SK-N-SH (cell line): ENCODE measurements around the gene RAB6D. TPM values are rescaled to one million over a fixed set of nuclear protein-coding genes. Genes with fewer than 3 reads are reported as not detected.
"Not testable (repeated sequence)": the region's sequence is repeated elsewhere in the genome, so short reads cannot be mapped to it uniquely, and the experiment has no call there.

Experiments
- CTCF ChIA-PET: fragments of 300-600, 350-600 bp; formaldehyde crosslinking; extraction: SDS; loops from one replicate; lab custom pipeline; 2021; lab: Yijun Ruan, JAX
- POLR2A ChIA-PET: fragments of 350-600 bp; sonication (Branson Sonifier 250); formaldehyde crosslinking; extraction: SDS; loops from one replicate; lab custom pipeline; 2020; ENCODE audit warnings: antibody characterized with exemption, inconsistent platforms; lab: Yijun Ruan, JAX
- DNase-seq: peaks from one replicate; pipeline ENCODE4 v3.0.0; 2012
- H2AFZ ChIP-seq: fragments of 200-600 bp; sonication (generic); 2 replicates; pipeline ENCODE4 v1.8.1; 2016; ENCODE audit warnings: antibody characterized with exemption, mild to moderate bottlenecking, low read depth
- H3F3A ChIP-seq: fragments of 200-600 bp; sonication (generic); replicated peaks from 2 replicates; pipeline ENCODE3; 2016; ENCODE audit warnings: antibody characterized with exemption, mild to moderate bottlenecking; ENCODE audit not compliant: insufficient read depth
- H3K27ac ChIP-seq, 2 experiments: fragments of 200-500 bp in 1 of 2; fragments of 200-600 bp in 1 of 2; sonication (Bioruptor generic) in 1 of 2; sonication (generic), shearing (Covaris generic) in 1 of 2; 2 replicates each; pipeline versions ENCODE4 v1.5.1 to v1.6.1; 2014 to 2016; ENCODE audit warnings: low read depth in 2 of 2, inconsistent platforms in 1 of 2, low read length in 1 of 2, mild to moderate bottlenecking in 1 of 2, mixed read lengths in 1 of 2
- H3K27me3 ChIP-seq: fragments of 200-600 bp; sonication (generic), shearing (Covaris generic); 2 replicates; pipeline ENCODE4 v1.6.1; 2016; ENCODE audit warnings: mixed run types; ENCODE audit not compliant: insufficient read depth
- H3K36me3 ChIP-seq, 2 experiments: fragments of 200-500 bp in 1 of 2; fragments of 200-600 bp in 1 of 2; sonication (Bioruptor generic) in 1 of 2; sonication (generic) in 1 of 2; replicated peaks in 1 of 2; 2 replicates each; pipeline versions ENCODE3 to v1.5.1; 2014 to 2016; ENCODE audit warnings: low read length in 1 of 2, mild to moderate bottlenecking in 1 of 2; ENCODE audit not compliant: insufficient read depth in 2 of 2, control insufficient read depth in 1 of 2
- H3K4me1 ChIP-seq, 2 experiments: fragments of 200-500 bp in 1 of 2; fragments of 200-600 bp in 1 of 2; sonication (Bioruptor generic) in 1 of 2; sonication (generic), shearing (Covaris generic) in 1 of 2; 2 replicates each; pipeline versions ENCODE4 v1.5.1 to v1.6.1; 2014 to 2016; ENCODE audit warnings: low read depth in 1 of 2, low read length in 1 of 2, mixed run types in 1 of 2; ENCODE audit not compliant: insufficient read depth in 2 of 2, control insufficient read depth in 1 of 2
- H3K4me2 ChIP-seq: fragments of 200-600 bp; sonication (generic), shearing (Covaris generic); 2 replicates; pipeline ENCODE4 v1.6.1; 2017; ENCODE audit warnings: mixed run types
- H3K4me3 ChIP-seq, 2 experiments: fragments of 200-500 bp in 1 of 2; fragments of 200-600 bp in 1 of 2; sonication (Bioruptor generic) in 1 of 2; sonication (generic), shearing (Covaris generic) in 1 of 2; 2 replicates each; pipeline versions ENCODE4 v1.5.1 to v1.8.1; 2014 to 2016; ENCODE audit warnings: low read depth in 2 of 2, inconsistent platforms in 1 of 2, low read length in 1 of 2, mild to moderate bottlenecking in 1 of 2, mixed read lengths in 1 of 2, moderate library complexity in 1 of 2
- H3K79me2 ChIP-seq: fragments of 200-600 bp; sonication (generic); 2 replicates; pipeline ENCODE4 v1.8.1; 2017; ENCODE audit warnings: mild to moderate bottlenecking; ENCODE audit not compliant: insufficient read depth
- H3K9ac ChIP-seq: fragments of 200-600 bp; sonication (generic); 2 replicates; pipeline ENCODE4 v1.6.1; 2017; ENCODE audit warnings: mixed run types
- H3K9me2 ChIP-seq: fragments of 200-600 bp; sonication (generic); 2 replicates; pipeline ENCODE4 v1.6.1; 2017; ENCODE audit warnings: mixed run types
- H3K9me3 ChIP-seq: fragments of 200-600 bp; sonication (generic); 2 replicates; pipeline ENCODE4 v1.6.1; 2017; ENCODE audit warnings: mixed run types, mild to moderate bottlenecking, moderate library complexity
- H4K20me1 ChIP-seq: fragments of 200-600 bp; sonication (generic); 2 replicates; pipeline ENCODE4 v1.6.1; 2017; ENCODE audit warnings: mild to moderate bottlenecking, mixed run types; ENCODE audit not compliant: insufficient read depth
- ELF1 ChIP-seq: IDR thresholded peaks from 2 replicates; pipeline ENCODE4 v1.4.0; 2012
- EP300 ChIP-seq, 2 experiments: IDR thresholded peaks; 2 replicates each; pipeline versions ENCODE4 v1.4.0 to v1.6.1; 2012; ENCODE audit warnings: borderline replicate concordance in 1 of 2, low read depth in 1 of 2, low read length in 1 of 2
- EZH2phosphoT487 ChIP-seq: fragments of 200-600 bp; sonication (generic); IDR thresholded peaks from 2 replicates; pipeline ENCODE4 v1.6.1; 2017; ENCODE audit warnings: low read depth, mixed run types, mild to moderate bottlenecking, antibody characterized with exemption, moderate library complexity, borderline replicate concordance
- NFIC ChIP-seq: IDR thresholded peaks from 2 replicates; pipeline ENCODE4 v1.4.0; 2012; ENCODE audit warnings: borderline replicate concordance
- SIN3A ChIP-seq: IDR thresholded peaks from 2 replicates; pipeline ENCODE4 v1.6.1; 2012; ENCODE audit warnings: low read depth, mild to moderate bottlenecking, low read length, moderate library complexity, borderline replicate concordance
- TCF12 ChIP-seq: IDR thresholded peaks from 2 replicates; pipeline ENCODE4 v1.4.0; 2012
- YY1 ChIP-seq: IDR thresholded peaks from 2 replicates; pipeline ENCODE4 v1.4.0; 2012; ENCODE audit warnings: low read depth, mild to moderate bottlenecking
- WGBS: methylation state at CpG from one replicate; pipeline ENCODE4 v1.1.6; 2017; ENCODE audit warnings: low lambda C conversion rate; 5-methylcytosine and 5-hydroxymethylcytosine counted together
- polyA plus RNA-seq, 3 experiments: library from polyadenylated mRNA; depleted of rRNA; stranded (reverse); fragments of >200 nt; gene quantifications; 2 replicates each; pipeline ENCODE4 v1.2.3, GENCODE V29; 2012
- TF ChIP-seq, protein P1 (sequence below): IDR thresholded peaks from 2 replicates; pipeline ENCODE4; 2012
- TF ChIP-seq, protein P2 (sequence below): IDR thresholded peaks from 2 replicates; pipeline ENCODE4 v1.4.0; 2012; ENCODE audit warnings: low read depth, borderline replicate concordance
- TF ChIP-seq, protein P3 (sequence below): fragments of 200-600 bp; sonication (generic); IDR thresholded peaks from 2 replicates; pipeline ENCODE4 v1.6.1; 2017; ENCODE audit warnings: antibody characterized with exemption, mild to moderate bottlenecking, moderate library complexity
- TF ChIP-seq, protein P4 (sequence below): fragments of 150-350 bp; IDR thresholded peaks from 2 replicates; pipeline ENCODE4 v1.6.1; 2016; ENCODE audit warnings: mild to moderate bottlenecking, low read depth, low read length

The RAB6D gene
- polyA plus RNA-seq, 1 of the 3 experiments (the other 2 are of a cell fraction) = not detected

DNA sequence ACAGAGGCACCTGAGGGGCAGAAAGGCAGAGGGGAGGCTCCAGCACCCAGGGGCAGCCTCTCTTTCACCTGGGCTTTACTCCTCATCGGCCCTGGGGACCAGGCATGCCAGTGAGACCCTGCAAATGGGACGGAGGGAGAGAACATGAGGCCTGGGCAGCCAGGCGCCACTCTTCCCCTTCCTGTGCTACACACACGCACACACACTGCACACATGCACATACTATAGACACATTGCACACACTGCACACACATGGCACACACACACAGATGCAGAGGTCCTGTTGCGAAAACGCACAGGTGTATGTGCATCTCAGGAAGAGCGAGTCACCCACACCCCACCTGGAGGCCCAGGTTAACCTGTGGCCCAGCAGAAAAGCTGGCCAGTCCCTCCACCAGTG is 3.4 kb upstream of the RAB6D start:
- no peak overlapping the region for H3K27ac ChIP-seq
- H3K36me3 ChIP-seq = no peaks in the 10 kb centered on the region
- no peaks in the 10 kb centered on the region for H3K9me2 ChIP-seq
- TF ChIP-seq YY1 = no peak
- TF ChIP-seq NFIC = no peak
- TF ChIP-seq, all 33 proteins: peak for 0
- Histone ChIP-seq H3F3A (no peaks in the 10 kb centered on the region), H3K4me3 (no peak overlapping the region), H3K4me2 (no peak overlapping the region), H4K20me1 (no peaks in the 10 kb centered on the region), H3K9ac (no peak overlapping the region), H3K79me2 (no peaks in the 10 kb centered on the region), H3K4me1 (no peaks in the 10 kb centered on the region), H3K27me3 (peaks cover 8% of the 10 kb centered on the region; the same call in 1 of the 2 replicates), H2AFZ (no peak overlapping the region), H3K9me3 (no peaks in the 10 kb centered on the region)
- DNase-seq = no peak
- POLR2A ChIA-PET = no interaction called here
- 52% methylated on average over 7 of the region's 7 CpGs for WGBS
- CTCF ChIA-PET = no interaction called here

DNA sequence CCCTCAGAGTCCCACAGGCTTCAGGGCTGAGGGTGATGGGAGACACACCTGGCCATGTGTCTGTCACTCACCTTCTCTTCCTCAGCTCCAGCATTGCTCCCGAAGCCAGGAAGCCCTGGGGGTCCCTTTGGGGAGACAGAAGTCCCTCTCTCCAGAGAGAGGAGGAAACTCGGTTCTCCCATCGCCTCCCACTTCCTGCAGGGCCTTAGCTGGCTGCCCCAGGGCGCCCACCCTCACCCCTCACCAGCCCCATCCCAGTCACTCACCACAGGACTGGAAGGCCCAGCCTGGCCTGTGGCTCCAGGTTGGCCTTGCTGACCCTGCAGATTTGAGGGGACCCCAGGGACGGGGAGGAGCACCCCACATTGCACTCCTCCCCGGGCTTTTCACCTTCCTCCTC is 2.7 kb upstream of the RAB6D start:
- Histone ChIP-seq H3K9ac (no peak overlapping the region), H3K4me2 (no peak overlapping the region), H3K9me2 (no peaks in the 10 kb centered on the region), H3K27me3 (peaks cover 8% of the 10 kb centered on the region; the same call in 1 of the 2 replicates), H3F3A (no peaks in the 10 kb centered on the region), H3K9me3 (no peaks in the 10 kb centered on the region), H3K27ac (no peak overlapping the region), H3K4me3 (no peak overlapping the region), H3K36me3 (no peaks in the 10 kb centered on the region), H4K20me1 (no peaks in the 10 kb centered on the region), H2AFZ (no peak overlapping the region), H3K4me1 (no peaks in the 10 kb centered on the region), H3K79me2 (no peaks in the 10 kb centered on the region)
- POLR2A ChIA-PET = no interaction called here
- CTCF ChIA-PET = no interaction called here
- DNase-seq = no peak
- 14% methylated on average over 2 of the region's 6 CpGs for WGBS
- no peak for TF ChIP-seq ELF1
- TF ChIP-seq, protein P1, sequence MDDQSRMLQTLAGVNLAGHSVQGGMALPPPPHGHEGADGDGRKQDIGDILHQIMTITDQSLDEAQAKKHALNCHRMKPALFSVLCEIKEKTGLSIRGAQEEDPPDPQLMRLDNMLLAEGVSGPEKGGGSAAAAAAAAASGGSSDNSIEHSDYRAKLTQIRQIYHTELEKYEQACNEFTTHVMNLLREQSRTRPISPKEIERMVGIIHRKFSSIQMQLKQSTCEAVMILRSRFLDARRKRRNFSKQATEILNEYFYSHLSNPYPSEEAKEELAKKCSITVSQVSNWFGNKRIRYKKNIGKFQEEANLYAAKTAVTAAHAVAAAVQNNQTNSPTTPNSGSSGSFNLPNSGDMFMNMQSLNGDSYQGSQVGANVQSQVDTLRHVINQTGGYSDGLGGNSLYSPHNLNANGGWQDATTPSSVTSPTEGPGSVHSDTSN = no peak

DNA sequence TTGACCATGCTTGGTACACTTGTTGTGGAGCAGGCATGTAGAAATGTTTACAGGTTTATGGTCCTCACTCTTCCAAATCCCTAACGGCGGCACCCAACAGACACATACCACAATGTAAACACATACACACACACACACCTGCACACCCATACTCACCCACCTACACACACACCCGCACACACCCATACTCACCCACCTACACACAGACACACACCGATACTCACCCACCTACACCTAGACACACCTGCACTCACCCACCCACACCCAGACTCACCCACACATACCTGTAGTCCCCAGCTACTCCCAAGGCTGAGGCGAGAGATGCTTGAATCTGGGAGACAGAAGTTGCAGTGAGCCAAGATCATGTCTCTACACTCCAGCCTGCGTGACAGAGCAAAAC is 1.5 kb upstream of the RAB6D start:
- no peak for DNase-seq
- POLR2A ChIA-PET = no interaction called here
- Histone ChIP-seq H3K9me2 (no peaks in the 10 kb centered on the region), H3K9me3 (no peaks in the 10 kb centered on the region), H3K79me2 (no peaks in the 10 kb centered on the region), H2AFZ (no peak overlapping the region), H3K4me2 (no peak overlapping the region), H3K27me3 (peaks cover 8% of the 10 kb centered on the region; the same call in 1 of the 2 replicates), H3K4me1 (no peaks in the 10 kb centered on the region), H4K20me1 (no peaks in the 10 kb centered on the region), H3K9ac (no peak overlapping the region), H3F3A (no peaks in the 10 kb centered on the region), H3K4me3 (no peak overlapping the region), H3K27ac (no peak overlapping the region), H3K36me3 (no peaks in the 10 kb centered on the region)
- CTCF ChIA-PET = no interaction called here
- no peak for TF ChIP-seq TCF12
- TF ChIP-seq EP300 (IDR thresholded peaks at IDR 0.05; ENCODE audit: borderline replicate concordance in 1 of 2, low read depth in 1 of 2, low read length in 1 of 2) = no peak
- TF ChIP-seq, protein P2, sequence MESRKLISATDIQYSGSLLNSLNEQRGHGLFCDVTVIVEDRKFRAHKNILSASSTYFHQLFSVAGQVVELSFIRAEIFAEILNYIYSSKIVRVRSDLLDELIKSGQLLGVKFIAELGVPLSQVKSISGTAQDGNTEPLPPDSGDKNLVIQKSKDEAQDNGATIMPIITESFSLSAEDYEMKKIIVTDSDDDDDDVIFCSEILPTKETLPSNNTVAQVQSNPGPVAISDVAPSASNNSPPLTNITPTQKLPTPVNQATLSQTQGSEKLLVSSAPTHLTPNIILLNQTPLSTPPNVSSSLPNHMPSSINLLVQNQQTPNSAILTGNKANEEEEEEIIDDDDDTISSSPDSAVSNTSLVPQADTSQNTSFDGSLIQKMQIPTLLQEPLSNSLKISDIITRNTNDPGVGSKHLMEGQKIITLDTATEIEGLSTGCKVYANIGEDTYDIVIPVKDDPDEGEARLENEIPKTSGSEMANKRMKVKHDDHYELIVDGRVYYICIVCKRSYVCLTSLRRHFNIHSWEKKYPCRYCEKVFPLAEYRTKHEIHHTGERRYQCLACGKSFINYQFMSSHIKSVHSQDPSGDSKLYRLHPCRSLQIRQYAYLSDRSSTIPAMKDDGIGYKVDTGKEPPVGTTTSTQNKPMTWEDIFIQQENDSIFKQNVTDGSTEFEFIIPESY = no peak
- TF ChIP-seq, protein P3, sequence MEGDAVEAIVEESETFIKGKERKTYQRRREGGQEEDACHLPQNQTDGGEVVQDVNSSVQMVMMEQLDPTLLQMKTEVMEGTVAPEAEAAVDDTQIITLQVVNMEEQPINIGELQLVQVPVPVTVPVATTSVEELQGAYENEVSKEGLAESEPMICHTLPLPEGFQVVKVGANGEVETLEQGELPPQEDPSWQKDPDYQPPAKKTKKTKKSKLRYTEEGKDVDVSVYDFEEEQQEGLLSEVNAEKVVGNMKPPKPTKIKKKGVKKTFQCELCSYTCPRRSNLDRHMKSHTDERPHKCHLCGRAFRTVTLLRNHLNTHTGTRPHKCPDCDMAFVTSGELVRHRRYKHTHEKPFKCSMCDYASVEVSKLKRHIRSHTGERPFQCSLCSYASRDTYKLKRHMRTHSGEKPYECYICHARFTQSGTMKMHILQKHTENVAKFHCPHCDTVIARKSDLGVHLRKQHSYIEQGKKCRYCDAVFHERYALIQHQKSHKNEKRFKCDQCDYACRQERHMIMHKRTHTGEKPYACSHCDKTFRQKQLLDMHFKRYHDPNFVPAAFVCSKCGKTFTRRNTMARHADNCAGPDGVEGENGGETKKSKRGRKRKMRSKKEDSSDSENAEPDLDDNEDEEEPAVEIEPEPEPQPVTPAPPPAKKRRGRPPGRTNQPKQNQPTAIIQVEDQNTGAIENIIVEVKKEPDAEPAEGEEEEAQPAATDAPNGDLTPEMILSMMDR = no peak
- no peak for TF ChIP-seq SIN3A
- no peak for TF ChIP-seq EZH2phosphoT487
- TF ChIP-seq, protein P4, sequence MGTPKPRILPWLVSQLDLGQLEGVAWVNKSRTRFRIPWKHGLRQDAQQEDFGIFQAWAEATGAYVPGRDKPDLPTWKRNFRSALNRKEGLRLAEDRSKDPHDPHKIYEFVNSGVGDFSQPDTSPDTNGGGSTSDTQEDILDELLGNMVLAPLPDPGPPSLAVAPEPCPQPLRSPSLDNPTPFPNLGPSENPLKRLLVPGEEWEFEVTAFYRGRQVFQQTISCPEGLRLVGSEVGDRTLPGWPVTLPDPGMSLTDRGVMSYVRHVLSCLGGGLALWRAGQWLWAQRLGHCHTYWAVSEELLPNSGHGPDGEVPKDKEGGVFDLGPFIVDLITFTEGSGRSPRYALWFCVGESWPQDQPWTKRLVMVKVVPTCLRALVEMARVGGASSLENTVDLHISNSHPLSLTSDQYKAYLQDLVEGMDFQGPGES = no peak
- WGBS = 86% methylated on average over 6 of the region's 6 CpGs

DNA sequence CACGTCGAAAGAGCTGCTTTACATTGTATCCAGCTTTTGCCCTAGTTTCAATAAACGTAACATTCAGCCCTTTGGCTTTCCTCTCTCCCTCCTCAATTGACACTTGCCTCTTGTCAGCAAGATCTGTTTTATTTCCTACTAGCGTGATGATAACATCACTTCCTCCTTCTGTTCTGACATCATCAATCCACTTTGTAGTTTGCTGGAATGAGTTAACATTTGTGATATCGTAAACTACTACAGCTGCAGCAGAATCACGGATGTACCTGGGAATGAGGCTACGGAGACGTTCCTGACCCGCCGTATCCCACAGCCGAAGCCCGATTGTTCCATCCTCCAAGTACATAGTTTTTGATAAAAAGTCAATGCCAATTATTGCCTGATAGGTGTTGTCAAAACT is 755 bp downstream of the RAB6D start:
- H3K4me2 ChIP-seq, H3K36me3 ChIP-seq, H3K9ac ChIP-seq, H4K20me1 ChIP-seq, POLR2A ChIA-PET, H3K4me1 ChIP-seq, H3K79me2 ChIP-seq, H3K4me3 ChIP-seq, H3K27me3 ChIP-seq, H3K9me3 ChIP-seq, H3K27ac ChIP-seq, CTCF ChIA-PET, DNase-seq, H3F3A ChIP-seq, H2AFZ ChIP-seq, H3K9me2 ChIP-seq: not testable (repeated sequence)
- 2% methylated on average over 6 of the region's 12 CpGs for WGBS
